Fibroblast of mammary gland (primary cell): ENCODE measurements around the gene HDAC3.

Source experiments
- DNase-seq: peaks from one replicate; pipeline ENCODE4 v3.0.0-alpha.2; 2010; ENCODE audit warnings: low read depth
- H3K4me3 ChIP-seq: 2 replicates; pipeline ENCODE4 v1.5.1; 2011; ENCODE audit warnings: low read depth, mild to moderate bottlenecking, low read length, moderate library complexity; ENCODE audit not compliant: control insufficient read depth
- CTCF ChIP-seq: conservative IDR thresholded peaks from 2 replicates; pipeline ENCODE4 v1.5.1; 2011; ENCODE audit warnings: low read depth, low read length, inconsistent platforms; ENCODE audit not compliant: control insufficient read depth, insufficient read depth

Gene HDAC3

GRCh38 chr5:141636413-141637122 lies at the start of gene HDAC3, which contains the start of gene RELL2:
Gene HDAC3 (minus strand): TSS chr5:141636849. CDS start chr5:141636790, 59 bp downstream.
Gene RELL2 (plus strand): TSS chr5:141636997. CDS start chr5:141638226, 1,229 bp downstream.
- H3K4me3 ChIP-seq, result peak within 1 kb of the TSS; percentile 92
- no peak for TF ChIP-seq CTCF
- peak; percentile 80 for DNase-seq

GRCh38 chr5:141685591-141685990 lies 48.9 kb upstream of the HDAC3 start:
- H3K4me3 ChIP-seq, result no peak overlapping the region
- TF ChIP-seq CTCF, result no peak
- DNase-seq, result no peak

- no peak for DNase-seq
- no peak overlapping the region for H3K4me3 ChIP-seq
- no peak for TF ChIP-seq CTCF
Measured at GRCh38 chr5:141683596-141684141, 47.0 kb upstream of the HDAC3 start.

GRCh38 chr5:141681695-141682641 lies 45.3 kb upstream of the HDAC3 start, which contains the start of gene ARAP3:
Gene ARAP3 (minus strand): TSS chr5:141682230. CDS start chr5:141680486, 1,744 bp downstream.
- peak within 1 kb of the TSS; percentile 36 for H3K4me3 ChIP-seq
- DNase-seq, result peak; percentile 85
- TF ChIP-seq CTCF, result no peak

DNA sequence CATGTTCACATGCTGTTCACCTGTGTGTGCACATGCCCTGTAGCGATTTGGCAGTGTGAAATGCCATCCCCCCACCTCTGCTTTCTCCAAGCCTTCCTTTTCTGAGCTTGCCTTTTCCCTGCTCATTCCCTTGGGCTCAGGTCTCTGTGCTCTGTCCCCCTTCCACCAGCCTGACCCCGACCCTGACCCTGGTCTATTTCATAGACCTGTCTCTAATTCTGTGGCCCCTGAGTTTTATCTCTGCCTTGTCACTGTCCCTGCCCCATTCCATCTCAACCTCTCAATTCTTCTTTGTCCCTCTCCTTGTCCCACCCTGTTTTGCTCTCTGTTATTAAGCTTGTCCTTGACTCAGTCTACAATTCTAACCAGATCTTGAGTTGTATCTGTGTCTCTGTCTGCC lies 44.6 kb upstream of the HDAC3 start:
- no peak for DNase-seq
- H3K4me3 ChIP-seq, result peak overlapping the region; percentile 36
- no peak for TF ChIP-seq CTCF

DNA sequence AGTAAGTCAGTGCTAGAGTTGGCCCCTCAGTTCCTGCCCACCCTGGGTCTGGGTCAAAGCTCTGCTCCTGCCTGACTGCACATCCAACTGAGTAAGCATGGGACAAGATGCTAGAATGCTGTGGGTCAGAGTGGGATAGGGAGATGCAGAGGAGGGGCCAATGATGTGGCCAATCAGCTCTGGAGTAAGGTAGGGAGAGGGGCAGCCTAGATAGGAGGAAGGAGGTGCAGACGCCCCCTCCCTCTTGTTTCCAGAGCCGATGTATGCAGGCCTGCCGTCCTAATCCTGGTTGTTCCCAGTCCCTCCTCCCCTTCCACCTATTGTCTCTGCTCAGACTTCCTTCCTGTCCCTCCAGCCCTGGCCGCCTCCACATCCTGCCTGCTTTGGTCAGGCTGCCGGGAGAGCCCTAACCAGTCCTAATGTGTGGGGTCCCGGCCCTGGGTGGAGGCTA lies 44.1 kb upstream of the HDAC3 start:
- TF ChIP-seq CTCF, result no peak
- no peak overlapping the region for H3K4me3 ChIP-seq
- no peak for DNase-seq
